Germinal center (tissue), 1 donor: ENCODE data around the gene RFXANK.
A peak's percentile ranks its signal among the peaks of the same experiment; 100 is the strongest.
"Not testable (repeated sequence)": the region's sequence is repeated elsewhere in the genome, so short reads cannot be mapped to it uniquely, and the experiment has no call there.

Experiments
- DNase-seq: peaks from one replicate; pipeline ENCODE4 v3.0.0; 2012; ENCODE audit warnings: mixed read lengths, low spot score

The RFXANK gene, protein sequence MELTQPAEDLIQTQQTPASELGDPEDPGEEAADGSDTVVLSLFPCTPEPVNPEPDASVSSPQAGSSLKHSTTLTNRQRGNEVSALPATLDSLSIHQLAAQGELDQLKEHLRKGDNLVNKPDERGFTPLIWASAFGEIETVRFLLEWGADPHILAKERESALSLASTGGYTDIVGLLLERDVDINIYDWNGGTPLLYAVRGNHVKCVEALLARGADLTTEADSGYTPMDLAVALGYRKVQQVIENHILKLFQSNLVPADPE

DNA sequence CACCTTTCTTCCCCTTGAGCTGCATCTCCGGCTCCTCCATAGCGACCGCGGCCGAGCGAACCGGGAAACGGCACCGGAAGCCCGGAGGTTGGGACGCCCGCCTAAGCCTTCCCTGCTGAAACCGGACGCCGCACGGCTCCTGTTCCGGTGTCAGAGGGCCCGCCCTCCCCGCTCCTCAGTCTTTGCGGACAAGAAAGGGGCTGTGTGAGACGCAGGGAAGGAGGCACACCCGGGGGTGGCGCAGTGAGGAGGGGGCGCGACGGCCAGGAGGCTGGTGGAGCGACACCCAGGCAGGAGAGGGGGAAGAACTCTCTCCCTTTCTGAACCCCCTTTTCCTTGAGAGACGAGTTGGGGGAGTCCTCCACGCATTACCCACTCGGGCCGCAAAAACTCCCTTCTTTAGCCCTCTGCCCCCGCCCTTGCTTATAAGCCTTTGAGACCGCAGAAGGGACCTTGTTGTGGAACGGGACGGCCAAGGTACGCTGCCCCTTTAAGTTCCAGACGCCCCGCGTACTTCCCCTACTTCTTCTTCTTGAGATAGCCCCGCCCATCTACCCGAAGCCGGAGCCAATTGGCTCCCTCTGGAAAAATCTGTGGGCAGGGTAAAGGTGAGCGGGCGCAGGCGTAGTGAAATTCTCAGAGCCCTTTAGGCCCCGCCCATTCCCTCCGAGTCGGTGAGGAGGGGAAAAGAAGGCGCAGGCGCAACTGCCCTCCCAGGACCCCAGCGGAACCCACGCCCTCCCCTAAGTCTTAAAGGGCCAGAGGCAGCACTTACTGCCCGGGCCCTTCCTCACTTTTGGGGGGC, at the start of gene RFXANK, which contains the start of gene BORCS8:
Gene RFXANK, plus strand, starts transcription at position 181 of the 805 bp plus-strand sequence. CDS start 1,689 bp downstream, outside the sequence.
Gene BORCS8, minus strand, starts transcription at position 75 of the 805 bp plus-strand sequence. Its CDS starts 35 bp downstream, at position 40.
- peak; percentile 98 for DNase-seq

DNA sequence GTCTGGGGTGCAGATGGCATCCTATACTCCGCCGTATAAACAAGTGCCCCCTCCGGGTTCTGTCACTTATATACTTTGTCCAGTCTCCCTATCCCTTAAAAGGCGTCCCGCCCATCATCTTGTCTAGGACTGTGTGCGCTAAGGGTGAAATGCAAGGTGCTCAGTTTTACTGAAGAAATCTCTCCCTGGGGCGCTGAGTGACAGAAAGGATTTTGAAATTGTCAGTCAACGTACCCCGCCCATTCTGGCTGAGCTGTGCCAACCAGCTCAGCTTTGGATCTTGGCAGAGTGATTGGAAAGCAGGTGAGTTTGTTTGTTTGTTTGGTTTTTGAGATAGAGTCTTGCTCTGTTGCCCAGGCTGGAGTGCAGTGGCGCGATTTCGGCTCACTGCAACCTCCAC, 49.7 kb upstream of the RFXANK start:
- no peak for DNase-seq

DNA sequence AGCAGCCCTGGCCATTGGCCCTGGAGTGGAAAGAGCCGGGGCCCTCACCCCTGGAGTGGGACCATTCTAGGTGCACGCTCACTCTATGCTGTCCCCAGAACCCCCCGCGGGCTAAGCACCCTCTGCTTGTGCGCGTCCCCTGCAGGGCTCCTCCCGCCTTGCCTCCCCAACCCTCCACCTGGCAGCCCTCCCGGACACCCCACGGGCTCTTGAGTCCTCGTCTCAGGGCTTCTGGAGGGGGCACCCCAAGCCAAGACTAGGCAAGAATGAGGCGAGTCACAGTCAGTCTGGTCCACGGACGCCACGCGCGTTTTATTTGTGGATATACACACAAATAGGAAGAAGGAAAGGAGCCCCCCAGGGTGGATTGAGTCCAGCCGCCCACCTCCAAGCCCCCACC, 46.8 kb upstream of the RFXANK start:
- no peak for DNase-seq

DNA sequence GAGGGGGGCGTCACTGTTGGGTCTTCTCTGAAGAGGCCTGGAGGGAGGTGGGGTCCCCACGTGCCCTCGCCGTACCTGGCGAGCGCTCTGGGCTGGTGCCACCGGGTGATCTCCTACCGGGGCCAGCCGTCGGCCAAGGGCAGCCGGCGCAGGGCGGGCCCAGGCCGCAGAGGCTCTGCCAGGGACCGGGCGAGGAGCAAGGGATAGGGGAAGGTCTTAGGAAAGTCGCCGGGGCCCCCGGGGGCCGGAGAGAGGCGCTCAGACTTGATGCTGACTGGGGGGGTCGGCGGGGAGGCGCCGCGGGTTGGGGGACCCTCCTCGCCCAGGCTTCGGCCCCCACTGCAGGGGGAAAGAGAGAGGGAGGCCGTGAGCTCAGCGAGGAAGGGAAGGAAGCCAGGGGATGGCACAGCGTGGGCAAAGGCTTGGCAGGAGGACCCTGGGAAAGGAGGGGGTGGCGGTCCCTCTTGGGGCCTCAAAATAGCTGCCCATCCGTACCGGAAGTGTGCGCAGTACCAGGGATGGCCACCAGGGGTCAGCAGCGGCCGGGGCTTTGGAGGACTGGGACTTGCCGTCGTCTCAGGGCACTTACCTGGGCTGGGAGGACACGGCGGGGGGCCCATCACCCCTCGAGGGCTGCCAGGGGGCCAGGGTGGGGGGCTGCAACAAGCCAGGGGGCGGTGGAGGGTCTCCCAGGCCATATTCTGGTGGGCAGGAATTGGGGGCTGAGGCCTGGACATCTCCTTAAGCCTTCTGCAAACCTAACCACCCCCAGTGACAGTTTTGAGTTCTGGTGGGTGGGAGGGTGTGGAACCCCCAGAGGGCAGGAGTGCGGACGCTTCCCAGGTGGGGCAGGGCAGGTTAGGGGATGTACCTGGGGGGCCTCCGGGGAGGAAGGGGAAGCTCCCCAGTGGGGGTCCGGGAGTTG, 46.1 kb upstream of the RFXANK start:
- DNase-seq, result peak; percentile 72

DNA sequence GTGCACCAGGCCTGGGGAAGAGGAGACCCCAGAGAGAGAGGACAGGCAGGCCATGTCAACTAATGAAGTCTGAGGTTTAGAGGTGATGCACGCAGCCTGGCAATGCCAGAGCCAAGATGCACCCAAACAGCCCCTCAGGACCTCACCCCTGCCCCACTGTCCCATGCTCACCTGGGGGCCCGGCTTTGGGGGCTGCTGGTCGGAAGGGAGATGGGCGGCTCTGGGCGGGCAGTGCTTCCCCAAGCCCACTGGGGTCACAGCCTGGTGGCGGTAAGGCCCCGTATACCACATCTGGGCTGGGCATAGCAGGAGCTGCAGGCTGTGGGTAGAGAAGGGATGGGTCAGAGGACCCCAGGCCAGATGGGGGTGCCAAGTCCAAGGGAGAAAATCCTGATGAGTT, 45.2 kb upstream of the RFXANK start:
- no peak for DNase-seq

DNA sequence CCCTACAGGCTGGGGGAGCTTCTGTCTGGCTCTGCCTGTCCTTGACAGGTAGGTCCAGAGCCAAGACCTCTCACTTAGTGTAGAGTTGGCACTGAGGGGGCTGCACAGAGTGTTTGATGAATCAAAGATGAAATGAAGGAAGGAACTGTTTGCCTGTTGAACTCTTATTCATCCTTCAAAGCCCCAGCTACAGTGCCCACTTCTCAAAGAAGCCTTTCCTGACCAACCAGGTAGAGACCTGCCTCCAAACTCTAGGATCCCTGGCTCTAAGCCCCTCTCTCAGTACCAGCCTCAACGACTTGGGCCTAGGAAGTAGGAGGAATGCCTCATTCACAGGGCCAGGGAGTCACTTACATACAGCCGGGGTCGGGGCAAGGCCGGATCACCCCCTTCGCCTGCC, 44.7 kb upstream of the RFXANK start:
- DNase-seq, result no peak

DNA sequence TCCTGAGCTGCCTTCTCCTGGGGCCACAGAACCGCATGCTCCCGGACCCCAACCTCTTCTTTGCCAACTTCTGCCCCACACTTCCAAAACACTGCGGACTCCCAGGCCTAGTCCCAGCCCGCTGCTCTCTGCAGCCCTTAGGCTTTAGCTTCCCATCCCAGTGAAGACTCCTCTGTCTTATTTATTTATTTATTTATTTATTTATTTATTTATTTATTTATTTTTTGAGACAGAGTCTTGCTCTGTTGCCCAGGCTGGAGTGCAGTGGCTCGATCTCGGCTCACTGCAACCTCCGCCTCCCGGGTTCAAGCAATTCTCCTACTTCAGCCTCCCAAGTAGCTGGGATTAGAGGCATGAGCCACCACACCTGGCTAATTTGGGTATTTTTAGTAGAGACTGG, 43.6 kb upstream of the RFXANK start:
- DNase-seq, result not testable (repeated sequence)

DNA sequence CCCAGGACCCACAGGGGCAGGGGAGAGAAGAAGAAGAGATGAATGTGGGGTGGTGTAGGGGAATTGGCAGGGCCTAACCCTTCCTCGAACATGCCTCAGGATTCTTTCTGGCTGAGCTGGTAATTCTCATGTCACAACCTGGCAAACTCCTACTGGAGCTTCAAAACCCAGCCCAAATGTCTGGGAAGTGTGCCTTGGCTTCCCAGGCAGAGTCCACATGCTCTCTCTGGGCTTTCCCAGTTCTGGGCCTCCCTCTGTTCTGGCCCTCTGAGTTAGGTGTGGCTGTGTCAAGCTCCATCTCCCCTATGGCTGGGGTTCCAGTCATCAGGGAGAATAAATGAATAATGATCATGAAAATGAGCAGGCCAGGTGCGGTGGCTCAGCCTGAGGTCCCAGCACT, 42.6 kb upstream of the RFXANK start:
- no peak for DNase-seq

DNA sequence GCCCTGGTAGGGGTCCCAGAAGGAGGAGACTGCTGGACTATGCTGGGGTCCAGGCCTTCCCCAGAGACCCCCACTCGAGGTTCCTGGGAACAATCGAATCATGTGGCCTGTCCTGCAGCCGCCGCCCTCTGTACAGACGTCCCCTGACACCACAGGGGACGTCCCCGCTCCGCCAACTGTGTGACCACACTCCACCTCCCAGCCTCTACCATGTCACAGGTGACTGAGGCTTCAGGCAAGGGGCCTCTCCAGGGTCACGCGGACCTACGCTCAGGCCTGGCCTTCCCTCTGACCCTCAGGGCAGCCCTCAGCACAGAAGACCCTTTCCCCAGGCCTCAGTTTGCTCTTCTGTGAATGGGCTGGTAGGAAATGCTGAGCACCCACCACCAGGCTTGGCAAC, 40.6 kb upstream of the RFXANK start:
- no peak for DNase-seq

DNA sequence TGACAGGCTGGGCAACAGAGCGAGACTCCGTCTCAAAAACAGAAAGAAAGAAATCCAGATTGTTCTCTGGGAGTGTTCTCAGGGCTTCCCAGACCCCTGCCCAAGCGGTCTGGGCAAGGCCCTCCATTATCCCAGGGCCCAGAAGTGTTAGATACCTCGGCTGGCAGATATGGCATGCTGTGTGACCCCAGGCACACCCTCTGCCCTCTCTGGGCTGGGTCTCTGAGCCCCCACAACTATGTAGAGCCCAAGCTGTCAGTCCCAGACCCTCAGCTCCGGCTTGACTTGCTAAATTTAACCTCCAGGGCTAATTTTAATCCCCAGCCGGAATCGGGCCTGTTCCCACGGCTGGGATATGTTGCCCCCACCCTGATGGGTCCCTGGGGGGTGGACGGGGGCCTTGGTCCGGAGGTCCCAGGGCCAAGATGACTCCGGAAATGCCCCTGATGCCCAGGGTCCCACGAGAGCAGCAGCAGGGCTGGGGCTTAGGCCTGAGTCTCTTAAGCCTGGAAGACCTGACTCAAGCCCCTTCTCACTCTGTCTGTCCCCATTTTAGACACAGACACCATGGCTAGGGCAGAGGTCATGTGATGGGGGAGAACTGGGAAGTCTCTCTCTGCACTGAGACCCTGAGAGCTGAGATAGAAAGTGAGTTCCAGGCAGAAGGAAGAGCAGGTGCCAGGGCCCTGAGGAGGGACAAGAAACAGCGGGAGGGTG, 39.2 kb upstream of the RFXANK start:
- no peak for DNase-seq

DNA sequence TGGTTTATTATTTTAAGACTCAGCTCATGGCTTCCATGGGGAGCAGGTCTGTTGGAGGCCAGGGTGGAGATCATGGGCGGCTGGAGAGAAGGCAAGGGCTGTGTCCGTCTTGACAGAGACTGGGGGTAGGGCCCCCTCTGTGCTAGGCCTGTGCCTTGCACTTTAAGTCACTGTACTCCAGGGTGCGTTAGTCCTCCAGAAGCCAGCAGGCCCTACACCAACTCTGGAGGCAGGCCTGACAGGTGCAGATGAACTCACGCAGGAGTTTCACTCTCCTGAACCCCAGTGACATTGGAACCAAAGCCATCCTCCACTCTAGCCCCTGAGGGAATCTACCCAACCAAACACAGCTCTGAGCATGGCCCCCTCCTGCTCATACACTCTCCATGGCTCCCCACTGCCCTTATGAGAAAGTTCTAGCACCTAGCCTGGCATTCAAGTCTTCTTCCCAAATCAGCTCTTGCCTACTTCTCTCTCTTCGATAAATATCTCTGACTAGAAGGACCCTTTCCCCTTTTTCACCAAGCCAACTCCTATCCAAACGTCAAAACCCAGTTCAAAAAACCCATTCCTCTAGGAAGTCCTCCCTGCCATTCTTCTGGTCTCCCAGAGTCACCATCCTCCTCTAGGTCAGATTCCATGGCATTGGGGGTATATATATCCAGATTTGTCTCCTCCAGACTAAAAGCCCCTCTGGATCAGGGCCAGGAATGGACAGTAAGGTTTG, 37.1 kb upstream of the RFXANK start:
- no peak for DNase-seq

DNA sequence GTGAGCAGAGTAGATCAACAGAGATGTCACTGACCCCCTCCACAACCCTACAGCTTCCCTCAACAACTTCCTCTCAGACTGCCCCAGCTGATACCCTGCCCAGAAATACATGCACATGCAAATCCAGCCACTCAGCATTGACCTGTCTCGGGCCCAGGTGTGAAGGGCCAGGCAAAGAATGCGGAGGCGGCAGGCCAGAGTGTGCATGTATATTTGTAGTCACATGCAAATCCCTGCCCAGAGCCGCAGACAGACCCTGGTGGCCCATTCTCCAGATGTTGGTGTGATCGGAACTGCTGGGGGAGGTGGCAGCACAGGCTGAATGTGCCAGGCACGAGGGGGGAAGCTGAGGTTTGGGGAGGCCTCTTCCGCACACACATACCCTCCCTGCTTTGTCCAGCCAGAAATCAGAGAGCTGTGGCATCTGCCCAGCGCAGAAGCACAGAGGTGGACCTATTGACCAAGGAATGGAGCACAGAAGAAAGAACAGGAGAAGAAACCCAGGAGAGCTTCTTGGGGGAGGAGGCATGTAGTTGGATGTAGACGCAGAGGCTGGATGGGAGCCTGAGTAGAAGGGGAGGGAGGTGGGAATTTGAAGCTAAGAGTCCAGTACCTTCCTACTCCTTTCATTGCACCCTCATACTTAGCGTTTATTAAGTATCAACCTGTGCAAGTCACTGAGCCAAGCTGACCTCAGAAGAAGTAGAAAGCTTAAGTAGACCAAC, 36.4 kb upstream of the RFXANK start:
- DNase-seq, result peak; percentile 87

DNA sequence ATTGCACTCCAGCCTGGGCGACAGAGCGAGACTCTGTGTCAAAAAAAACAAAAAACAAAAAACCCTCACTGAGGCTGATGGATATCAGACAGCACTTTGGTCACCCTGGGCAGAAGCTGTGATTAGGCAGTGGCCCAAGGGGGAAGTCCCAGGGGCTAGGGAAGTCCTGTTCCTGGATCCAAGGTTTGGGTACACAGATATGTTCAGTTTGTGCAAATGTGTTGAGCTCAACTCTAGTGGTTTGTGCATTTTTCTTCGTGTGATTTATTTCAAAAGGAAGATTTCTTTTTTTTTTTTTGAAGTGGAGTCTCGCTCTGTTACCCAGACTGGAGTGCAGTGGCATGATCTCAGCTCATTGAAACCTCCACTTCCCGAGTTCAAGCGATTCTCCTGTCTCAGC, 34.2 kb upstream of the RFXANK start:
- no peak for DNase-seq

DNA sequence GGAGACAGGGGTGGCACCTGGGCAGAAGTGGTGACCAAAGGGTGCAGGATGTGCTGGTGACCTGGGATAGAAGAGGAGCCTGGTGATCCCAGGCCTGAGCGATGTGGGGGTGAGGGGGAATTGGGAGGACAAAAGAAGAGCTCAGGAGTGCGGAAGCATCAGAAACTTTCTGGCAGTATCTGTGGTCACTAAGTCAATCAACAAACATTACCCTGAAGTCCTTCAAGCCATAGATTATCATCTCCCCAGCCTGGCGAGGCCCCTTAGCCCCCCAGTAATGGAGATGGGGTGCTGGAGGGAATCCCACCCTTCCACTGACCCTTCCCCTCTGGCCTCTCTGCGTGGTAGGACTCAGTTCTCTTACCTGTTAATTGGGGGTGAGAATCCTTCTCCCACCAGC, 32.5 kb upstream of the RFXANK start:
- no peak for DNase-seq

DNA sequence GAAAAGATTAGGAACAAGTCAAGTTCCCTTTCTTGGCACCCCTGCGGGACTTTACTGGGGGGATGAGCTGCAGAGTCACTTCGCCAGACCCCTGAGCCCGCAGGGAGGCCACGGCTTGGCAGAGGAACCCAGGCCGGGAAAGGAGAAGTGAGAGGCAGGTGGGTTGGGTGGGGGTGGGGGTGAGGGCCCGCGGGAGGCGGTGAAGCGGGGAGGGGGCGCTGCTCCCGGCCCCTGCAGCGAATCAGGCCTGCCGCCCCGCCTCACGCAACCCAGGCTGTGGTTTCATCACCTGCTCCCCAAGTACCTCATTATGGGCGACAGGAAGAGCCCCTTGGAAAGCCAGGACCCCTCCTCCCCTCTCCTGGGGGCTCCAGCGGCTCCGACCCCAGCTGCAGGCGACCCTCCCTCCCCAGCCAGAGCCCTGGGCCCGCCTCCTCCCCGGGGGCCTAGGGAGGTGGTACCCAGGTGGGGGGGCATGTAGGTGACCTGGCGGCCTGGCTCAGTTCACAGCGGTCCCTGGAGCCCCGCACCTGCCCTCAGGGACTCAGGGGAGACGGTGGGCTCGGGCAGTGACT, 31.5 kb upstream of the RFXANK start:
- peak; percentile 87 for DNase-seq

DNA sequence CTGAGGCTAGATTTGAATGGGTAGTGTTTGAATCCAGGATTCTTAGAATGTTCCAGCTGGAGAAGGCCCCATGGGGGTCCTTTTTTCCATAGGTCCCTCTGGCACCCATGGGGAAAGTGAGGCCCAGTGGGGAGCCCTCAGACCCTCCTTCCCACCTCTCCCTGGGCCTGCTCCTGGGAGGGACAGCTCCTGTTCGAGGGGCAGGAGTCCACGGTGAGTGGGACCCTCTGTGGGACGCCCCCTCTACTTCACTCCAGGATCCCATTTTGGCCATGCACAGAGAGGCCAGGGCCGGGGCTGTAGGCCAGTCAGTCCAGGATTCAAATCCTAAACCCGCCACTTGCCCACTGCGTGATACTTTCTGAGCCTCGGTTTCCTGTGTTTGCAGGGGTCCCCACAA, 29.6 kb upstream of the RFXANK start:
- no peak for DNase-seq

DNA sequence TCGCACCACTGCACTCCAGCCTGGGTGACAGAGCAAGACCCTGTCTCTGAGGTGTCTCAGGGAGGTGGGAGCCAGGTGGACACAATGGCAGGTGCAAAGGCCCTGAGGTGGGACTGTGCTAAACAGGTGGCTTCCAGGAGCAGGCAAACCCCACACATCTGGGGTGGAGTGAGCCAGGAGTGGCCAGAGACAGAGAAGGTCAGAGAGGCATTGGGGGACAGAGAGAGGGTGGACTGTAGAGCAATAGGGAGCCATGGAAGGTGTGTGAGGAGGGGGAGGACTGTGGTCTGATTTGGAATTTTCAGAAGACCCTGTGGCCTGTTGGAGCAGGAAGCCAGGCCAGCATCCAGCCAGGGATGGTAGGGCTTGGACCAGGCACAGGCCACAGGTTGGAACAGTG, 26.7 kb upstream of the RFXANK start:
- no peak for DNase-seq

DNA sequence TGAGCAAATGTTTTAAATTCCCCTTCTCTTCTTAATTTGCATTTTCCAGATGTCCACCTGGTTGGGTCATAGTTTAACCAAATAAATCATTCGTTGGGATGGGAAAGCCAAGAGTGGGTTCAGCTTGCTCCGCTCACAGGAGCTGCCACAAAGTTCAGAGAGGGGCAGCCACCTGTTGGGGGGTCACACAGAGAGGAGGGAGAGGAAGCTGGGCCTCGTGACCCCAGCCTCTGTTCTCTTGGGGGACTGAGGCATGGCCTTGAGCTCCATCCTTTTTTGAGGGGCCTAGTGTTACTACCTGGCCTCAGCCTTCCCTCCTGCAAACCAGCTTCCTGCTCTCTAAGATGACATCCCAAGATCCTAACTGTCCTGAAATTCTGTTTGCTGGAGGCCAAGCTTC, 24.4 kb upstream of the RFXANK start:
- DNase-seq, result no peak

DNA sequence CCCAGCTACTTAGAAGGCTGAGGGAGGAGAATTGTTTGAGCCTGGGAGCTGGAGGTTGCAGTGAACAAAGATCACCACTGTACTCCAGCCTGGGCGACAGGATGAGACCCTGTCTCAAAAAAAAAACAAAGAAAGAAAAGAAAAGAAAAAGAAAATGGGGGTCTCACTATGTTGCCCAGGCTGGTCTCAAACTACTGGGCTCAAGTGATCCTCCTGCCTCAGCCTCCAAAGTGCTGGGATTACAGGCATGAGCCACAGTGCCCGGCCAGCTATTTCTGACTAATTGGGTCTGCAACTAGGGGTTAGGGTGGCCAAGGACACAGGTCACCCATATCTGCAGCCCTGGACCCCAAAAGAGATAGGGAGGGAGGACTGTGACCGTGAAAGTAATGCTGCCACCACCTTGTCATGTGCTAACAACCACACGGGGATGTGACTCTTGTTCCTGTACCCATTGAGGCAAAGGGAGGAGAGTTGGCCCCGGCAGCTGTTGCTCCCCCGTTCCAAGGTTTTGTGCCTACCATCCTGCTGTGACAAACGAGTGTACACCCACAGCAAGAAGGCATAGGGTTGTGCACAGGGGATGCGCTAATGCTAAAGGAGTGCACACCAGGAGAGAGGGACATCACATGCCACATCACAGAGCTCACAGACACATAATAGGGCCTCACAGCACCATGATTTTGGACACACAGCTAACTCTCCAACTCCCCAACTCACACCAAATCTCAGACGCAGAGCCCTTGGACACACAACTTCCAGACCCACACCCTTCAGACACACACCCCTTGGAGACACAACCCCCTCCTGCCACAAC, 22.6 kb upstream of the RFXANK start:
- no peak for DNase-seq
